Endothelial cell of umbilical vein (primary cell): ENCODE data around the gene SETX. TPM values are rescaled to one million over a fixed set of nuclear protein-coding genes. Genes with fewer than 3 reads are reported as not detected.

Source experiments
- BruUV-seq: library from RNA; stranded (reverse); fragments of 400-500 nt; replicated peaks from 2 replicates; lab custom pipeline; 2021; lab: Mats Ljungman, UMichigan
- CTCF ChIA-PET: fragments of 300-600, 350-600 bp; sonication (Branson Sonifier 250); formaldehyde crosslinking; loops from one replicate; lab custom pipeline; 2021; ENCODE audit warnings: antibody characterized with exemption, inconsistent platforms; lab: Charles Lee
- POLR2A ChIA-PET: fragments of 300-600, 350-600 bp; sonication (Branson Sonifier 250); formaldehyde crosslinking; loops from one replicate; lab custom pipeline; 2021; ENCODE audit warnings: antibody characterized with exemption, inconsistent platforms; lab: Charles Lee
- DNase-seq: peaks from one replicate; pipeline ENCODE4 v3.0.0-alpha.2; 2011; ENCODE audit warnings: low read depth, low spot score
- FAIRE-seq: peaks from 2 replicates; lab custom pipeline; 2011; peaks lifted over from hg19 to GRCh38; lab: Jason Lieb, UNC
- H2AFZ ChIP-seq: 2 replicates; pipeline ENCODE4 v1.6.0; 2012; ENCODE audit warnings: low read depth, low read length, control low read depth, inconsistent platforms
- H3K27ac ChIP-seq: 2 replicates; pipeline ENCODE4 v1.5.1; 2011; ENCODE audit warnings: low read depth, mild to moderate bottlenecking, control low read depth, low read length, moderate library complexity; ENCODE audit not compliant: insufficient read depth
- H3K27me3 ChIP-seq, 2 experiments: 2 replicates each; pipeline versions ENCODE4 v1.6.0 to v1.6.1; 2011; ENCODE audit warnings: low read length in 2 of 2, mixed read lengths in 1 of 2; ENCODE audit not compliant: control insufficient read depth in 2 of 2, insufficient read depth in 2 of 2
- H3K36me3 ChIP-seq, 2 experiments: 2 replicates in 1 of 2; 3 replicates in 1 of 2; pipeline ENCODE4 v1.5.1; 2011; ENCODE audit warnings: low read length in 2 of 2, mild to moderate bottlenecking in 1 of 2, moderate library complexity in 1 of 2; ENCODE audit not compliant: control insufficient read depth in 2 of 2, insufficient read depth in 2 of 2; ENCODE audit errors: extremely low read depth in 1 of 2
- H3K4me1 ChIP-seq: 3 replicates; pipeline ENCODE4 v1.5.1; 2011; ENCODE audit warnings: mild to moderate bottlenecking, low read length; ENCODE audit not compliant: control insufficient read depth, insufficient read depth; ENCODE audit errors: extremely low read depth
- H3K4me2 ChIP-seq: 2 replicates; pipeline ENCODE4 v1.6.1; 2011; ENCODE audit warnings: low read length, control low read depth, mixed read lengths; ENCODE audit not compliant: insufficient read depth
- H3K4me3 ChIP-seq, 3 experiments: fragments of 200-600 bp in 1 of 3; sonication (generic), shearing (Covaris generic) in 1 of 3; replicated peaks in 1 of 3; 2 replicates each; pipeline ENCODE4 v1.5.1; 2011 to 2016; ENCODE audit warnings: control low read depth in 3 of 3, low read length in 3 of 3, mild to moderate bottlenecking in 2 of 3, inconsistent platforms in 1 of 3, low read depth in 1 of 3, moderate library complexity in 1 of 3; ENCODE audit not compliant: insufficient read depth in 1 of 3
- H3K79me2 ChIP-seq: 2 replicates; pipeline ENCODE4 v1.6.0; 2012; ENCODE audit warnings: low read length, inconsistent platforms; ENCODE audit not compliant: control insufficient read depth, insufficient read depth
- H3K9ac ChIP-seq: replicated peaks from 2 replicates; pipeline ENCODE3; 2011; ENCODE audit warnings: low read length, control low read depth; ENCODE audit not compliant: insufficient read depth; ENCODE audit errors: extremely low read depth
- H3K9me1 ChIP-seq: replicated peaks from 3 replicates; pipeline ENCODE4 v1.6.0; 2011; ENCODE audit warnings: mild to moderate bottlenecking, low read length; ENCODE audit not compliant: control insufficient read depth, insufficient read depth; ENCODE audit errors: extremely low read depth
- H3K9me3 ChIP-seq: replicated peaks from 2 replicates; pipeline ENCODE4 v1.5.1; 2012; ENCODE audit warnings: low read length, inconsistent platforms; ENCODE audit not compliant: control insufficient read depth, insufficient read depth
- H4K20me1 ChIP-seq: replicated peaks from 2 replicates; pipeline ENCODE3; 2011; ENCODE audit warnings: mild to moderate bottlenecking, low read length; ENCODE audit not compliant: control insufficient read depth, insufficient read depth; ENCODE audit errors: extremely low read depth
- EZH2 ChIP-seq: IDR thresholded peaks from 2 replicates; pipeline ENCODE4 v1.6.1; 2012; ENCODE audit warnings: borderline replicate concordance, low read depth, mild to moderate bottlenecking, moderate library complexity, low read length, inconsistent platforms; ENCODE audit not compliant: severe bottlenecking
- FOS ChIP-seq: IDR thresholded peaks from 2 replicates; pipeline ENCODE4 v1.6.1; 2011; ENCODE audit warnings: mild to moderate bottlenecking, low read length, moderate library complexity, borderline replicate concordance; ENCODE audit not compliant: insufficient read depth
- GATA2 ChIP-seq: IDR thresholded peaks from 2 replicates; pipeline ENCODE4 v1.7.0; 2011; ENCODE audit warnings: low read depth, mild to moderate bottlenecking, moderate library complexity, mixed read lengths, low read length; ENCODE audit not compliant: insufficient read length, insufficient read depth
- JUN ChIP-seq: IDR thresholded peaks from 2 replicates; pipeline ENCODE4 v1.6.1; 2011; ENCODE audit warnings: borderline replicate concordance, low read depth; ENCODE audit not compliant: insufficient read length, insufficient read depth
- MYC ChIP-seq: IDR thresholded peaks from one replicate; pipeline ENCODE4 v1.6.1; 2011; ENCODE audit warnings: mild to moderate bottlenecking, low read depth, low read length
- POLR2A ChIP-seq: IDR thresholded peaks from 2 replicates; pipeline ENCODE4 v1.6.1; 2012; ENCODE audit warnings: low read depth, mild to moderate bottlenecking, control low read depth, low read length
- POLR2AphosphoS5 ChIP-seq: IDR thresholded peaks from 2 replicates; pipeline ENCODE4 v1.6.1; 2012; ENCODE audit warnings: low read depth, mild to moderate bottlenecking, control low read depth, low read length, moderate library complexity; ENCODE audit not compliant: insufficient read depth
- dilution Hi-C: fragments of 300-500 bp; cut with MboI; formaldehyde crosslinking; loops from one replicate; pipeline ENCODE4 v1.15.0; 2019; ENCODE audit warnings: low sequenced_read_pairs; ENCODE audit not compliant: extremely low pct_ligation_motif_present
- intact Hi-C: fragments of 100-400 bp; cut with micrococcal nuclease; formaldehyde crosslinking; loops from one replicate; pipeline ENCODE4 v1.10.0; 2022
- polyA plus RNA-seq, 4 experiments: library from polyadenylated mRNA; depleted of rRNA in 3 of 4; stranded (reverse) in 3 of 4; unstranded in 1 of 4; fragments of >200 nt; gene quantifications; 2 replicates each; pipeline versions ENCODE4 v1.2.1 to v1.2.3, GENCODE V29; 2011 to 2012; ENCODE audit warnings: missing spikeins in 1 of 4
- total RNA-seq: library from RNA; stranded (reverse); gene quantifications from 2 replicates; pipeline ENCODE4 v1.2.3, GENCODE V29; 2021
- TF ChIP-seq, protein P1 (sequence below): IDR thresholded peaks from 2 replicates; pipeline ENCODE4 v1.6.1; 2011; ENCODE audit not compliant: insufficient read depth, insufficient read length
- TF ChIP-seq, protein P2 (sequence below), 2 donors: IDR thresholded peaks; 1 replicate in 1 of 2; 2 replicates in 1 of 2; pipeline ENCODE4 v1.5.1; 2011; ENCODE audit warnings: low read length in 2 of 2, mild to moderate bottlenecking in 2 of 2, moderate library complexity in 2 of 2, control low read depth in 1 of 2, inconsistent platforms in 1 of 2, low read depth in 1 of 2; ENCODE audit not compliant: insufficient read depth in 1 of 2; ENCODE audit errors: extremely low read depth in 1 of 2

SETX gene
- total and polyA plus RNA-seq, 2 donors (not counting 3 experiments of a cell fraction or from before 2014, with no cell fraction given) = 20.9 to 47.7 TPM

DNA sequence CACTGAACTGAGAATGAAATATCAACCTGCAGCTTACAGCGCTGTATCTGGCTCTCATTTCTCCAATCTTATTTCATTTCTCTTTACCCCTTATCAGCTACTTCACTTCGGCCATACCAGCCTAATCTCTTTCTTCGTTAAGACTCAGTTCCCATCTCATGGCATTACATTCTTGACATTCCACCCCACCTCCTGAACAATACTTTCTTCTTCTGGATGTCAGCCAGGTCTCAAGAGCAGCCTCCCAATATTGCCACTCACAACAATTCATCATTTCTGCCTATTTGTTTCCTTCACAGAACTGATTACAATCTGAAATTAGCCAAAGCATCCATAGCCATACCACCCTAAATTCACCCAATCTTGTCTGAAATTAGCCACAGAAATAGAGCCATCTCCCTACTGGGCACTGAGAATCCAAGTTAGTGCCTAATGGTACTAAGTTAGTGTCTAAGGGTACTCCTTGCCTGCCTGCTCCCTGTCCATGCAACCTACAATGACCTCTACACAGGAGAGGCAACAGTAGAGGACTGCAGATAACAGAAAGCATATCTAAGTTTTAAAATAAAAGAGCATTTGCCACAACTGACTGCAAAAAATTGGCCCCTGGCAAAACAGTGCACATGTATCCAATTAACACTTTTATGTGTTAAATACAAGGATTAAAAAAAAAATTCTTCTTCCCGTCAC lies 35.2 kb downstream of the SETX start:
- peak; percentile 91 for FAIRE-seq
- peak overlapping the region; percentile 47 for H3K27ac ChIP-seq
- H3K36me3 ChIP-seq = peaks cover 3 to 15% of the 10 kb centered on the region in 2 experiments
- no peak overlapping the region for H3K4me3 ChIP-seq
- BruUV-seq = no TSS peak
- DNase-seq = peak; percentile 78
- no peaks in the 10 kb centered on the region for H4K20me1 ChIP-seq
- TF ChIP-seq POLR2AphosphoS5 (peak; percentile 61), GATA2 (peak; percentile 73), JUN (no peak), POLR2A (no peak), EZH2 (no peak), MYC (no peak)
- TF ChIP-seq, protein P1, sequence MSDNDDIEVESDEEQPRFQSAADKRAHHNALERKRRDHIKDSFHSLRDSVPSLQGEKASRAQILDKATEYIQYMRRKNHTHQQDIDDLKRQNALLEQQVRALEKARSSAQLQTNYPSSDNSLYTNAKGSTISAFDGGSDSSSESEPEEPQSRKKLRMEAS = no peak
- dilution Hi-C loops = no loop called here
- H3K9me3 ChIP-seq = no peaks in the 10 kb centered on the region
- ChIA-PET POLR2A (no interaction called here), CTCF (interaction anchor here (1.2 kb wide), 1 partner anchor 11 kb away, joined by 3 read pairs; no protein-coding TSS in a partner anchor)
- peak overlapping the region; percentile 82 for H3K4me2 ChIP-seq
- H3K9ac ChIP-seq = peak overlapping the region; percentile 13
- H3K4me1 ChIP-seq = peaks cover 25% of the 10 kb centered on the region
- H2AFZ ChIP-seq = no peak overlapping the region
- H3K9me1 ChIP-seq = no peaks in the 10 kb centered on the region
- intact Hi-C loops = loop anchor here (2.0 kb wide), 1 partner anchor 35 kb away; the partner anchor contains the start of gene SETX
- H3K79me2 ChIP-seq = peaks cover 25% of the 10 kb centered on the region
- no peaks in the 10 kb centered on the region for H3K27me3 ChIP-seq

DNA sequence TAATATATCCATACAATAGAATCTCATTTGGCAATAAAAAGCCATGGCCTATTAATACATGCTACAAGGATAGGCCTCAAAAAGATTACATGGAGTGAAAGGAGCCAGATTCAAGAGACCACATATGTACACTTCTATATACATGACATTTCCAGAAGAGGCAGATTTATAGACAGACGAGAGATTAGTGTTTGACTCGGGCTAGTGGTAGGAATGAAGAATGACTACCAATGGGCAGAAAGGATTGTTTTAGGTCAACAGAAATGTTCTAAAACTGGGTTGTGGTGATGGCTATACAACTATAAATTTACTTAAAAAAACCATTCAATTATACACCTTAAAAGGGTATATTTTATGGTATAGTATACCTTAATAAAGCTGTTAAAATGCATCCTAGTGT lies 41.9 kb downstream of the SETX start:
- Histone ChIP-seq H3K4me3 (no peak overlapping the region), H2AFZ (no peak overlapping the region), H3K4me1 (no peaks in the 10 kb centered on the region), H3K27ac (no peak overlapping the region), H3K9me1 (no peaks in the 10 kb centered on the region), H4K20me1 (no peaks in the 10 kb centered on the region), H3K9me3 (no peaks in the 10 kb centered on the region), H3K27me3 (no peaks in the 10 kb centered on the region), H3K36me3 (peaks cover 9 to 18% of the 10 kb centered on the region in 2 experiments), H3K4me2 (no peak overlapping the region), H3K9ac (no peak overlapping the region), H3K79me2 (peaks cover 9% of the 10 kb centered on the region)
- CTCF ChIA-PET = no interaction called here
- BruUV-seq = no TSS peak
- no peak for TF ChIP-seq MYC
- TF ChIP-seq FOS = no peak
- TF ChIP-seq, protein P2, sequence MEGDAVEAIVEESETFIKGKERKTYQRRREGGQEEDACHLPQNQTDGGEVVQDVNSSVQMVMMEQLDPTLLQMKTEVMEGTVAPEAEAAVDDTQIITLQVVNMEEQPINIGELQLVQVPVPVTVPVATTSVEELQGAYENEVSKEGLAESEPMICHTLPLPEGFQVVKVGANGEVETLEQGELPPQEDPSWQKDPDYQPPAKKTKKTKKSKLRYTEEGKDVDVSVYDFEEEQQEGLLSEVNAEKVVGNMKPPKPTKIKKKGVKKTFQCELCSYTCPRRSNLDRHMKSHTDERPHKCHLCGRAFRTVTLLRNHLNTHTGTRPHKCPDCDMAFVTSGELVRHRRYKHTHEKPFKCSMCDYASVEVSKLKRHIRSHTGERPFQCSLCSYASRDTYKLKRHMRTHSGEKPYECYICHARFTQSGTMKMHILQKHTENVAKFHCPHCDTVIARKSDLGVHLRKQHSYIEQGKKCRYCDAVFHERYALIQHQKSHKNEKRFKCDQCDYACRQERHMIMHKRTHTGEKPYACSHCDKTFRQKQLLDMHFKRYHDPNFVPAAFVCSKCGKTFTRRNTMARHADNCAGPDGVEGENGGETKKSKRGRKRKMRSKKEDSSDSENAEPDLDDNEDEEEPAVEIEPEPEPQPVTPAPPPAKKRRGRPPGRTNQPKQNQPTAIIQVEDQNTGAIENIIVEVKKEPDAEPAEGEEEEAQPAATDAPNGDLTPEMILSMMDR (IDR thresholded peaks at IDR 0.05; ENCODE audit: extremely low read depth in 1 of 2, insufficient read depth in 1 of 2, low read depth in 1 of 2, low read length in 2 of 2) = no peak
- TF ChIP-seq, protein P1 = no peak
- no peak for TF ChIP-seq POLR2A
- TF ChIP-seq EZH2 = no peak
- TF ChIP-seq GATA2 = no peak
- no peak for TF ChIP-seq JUN
- TF ChIP-seq POLR2AphosphoS5 = no peak
- dilution Hi-C loops = no loop called here
- POLR2A ChIA-PET = no interaction called here
- DNase-seq = no peak
- FAIRE-seq = no peak
- intact Hi-C loops = no loop called here
